Measurements from ENCODE around the gene ADRA2C. TPM values are rescaled to one million over a fixed set of nuclear protein-coding genes. Genes with fewer than 3 reads are reported as not detected.
"Not testable (repeated sequence)": the region's sequence is repeated elsewhere in the genome, so short reads cannot be mapped to it uniquely, and the experiment has no call there.

Gene ADRA2C
- polyA plus RNA-seq, 1 experiment: not detected

GRCh38 chr4:3812211-3812934 is 46.2 kb downstream of the ADRA2C start:
- Histone ChIP-seq H3K9me3 (ENCODE audit: control insufficient read depth, insufficient read depth, low read length) (no peaks in the 10 kb centered on the region), H3K4me3 (ENCODE audit: low read depth, low read length) (no peak overlapping the region), H3K27ac (ENCODE audit: low read depth, low read length) (no peak overlapping the region), H3K27me3 (ENCODE audit: control insufficient read depth, insufficient read depth, low read length) (peaks cover 3% of the 10 kb centered on the region)
- no peak for DNase-seq (ENCODE audit: low read depth, low spot score)
- no peak for TF ChIP-seq CTCF (IDR thresholded peaks at IDR 0.05; ENCODE audit: low read depth, low read length)
- POLR2A ChIA-PET: no interaction called here
- CTCF ChIA-PET: no interaction called here

GRCh38 chr4:3813151-3814052 is 47.2 kb downstream of the ADRA2C start:
- H3K27ac ChIP-seq (ENCODE audit: low read depth, low read length): no peak overlapping the region
- DNase-seq (ENCODE audit: low read depth, low spot score): no peak
- no peak for TF ChIP-seq CTCF (IDR thresholded peaks at IDR 0.05; ENCODE audit: low read depth, low read length)
- ChIA-PET POLR2A (no interaction called here), CTCF (no interaction called here)
- no peaks in the 10 kb centered on the region for H3K27me3 ChIP-seq (ENCODE audit: control insufficient read depth, insufficient read depth, low read length)
- H3K4me3 ChIP-seq (ENCODE audit: low read depth, low read length): no peak overlapping the region
- no peaks in the 10 kb centered on the region for H3K9me3 ChIP-seq (ENCODE audit: control insufficient read depth, insufficient read depth, low read length)

GRCh38 chr4:3814053-3814570 is 47.9 kb downstream of the ADRA2C start:
- no peak for TF ChIP-seq CTCF (IDR thresholded peaks at IDR 0.05; ENCODE audit: low read depth, low read length)
- ChIA-PET POLR2A (no interaction called here), CTCF (no interaction called here)
- no peaks in the 10 kb centered on the region for H3K9me3 ChIP-seq (ENCODE audit: control insufficient read depth, insufficient read depth, low read length)
- no peak for DNase-seq (ENCODE audit: low read depth, low spot score)
- H3K27me3 ChIP-seq (ENCODE audit: control insufficient read depth, insufficient read depth, low read length): no peaks in the 10 kb centered on the region
- no peak overlapping the region for H3K4me3 ChIP-seq (ENCODE audit: low read depth, low read length)
- H3K27ac ChIP-seq (ENCODE audit: low read depth, low read length): no peak overlapping the region

DNA sequence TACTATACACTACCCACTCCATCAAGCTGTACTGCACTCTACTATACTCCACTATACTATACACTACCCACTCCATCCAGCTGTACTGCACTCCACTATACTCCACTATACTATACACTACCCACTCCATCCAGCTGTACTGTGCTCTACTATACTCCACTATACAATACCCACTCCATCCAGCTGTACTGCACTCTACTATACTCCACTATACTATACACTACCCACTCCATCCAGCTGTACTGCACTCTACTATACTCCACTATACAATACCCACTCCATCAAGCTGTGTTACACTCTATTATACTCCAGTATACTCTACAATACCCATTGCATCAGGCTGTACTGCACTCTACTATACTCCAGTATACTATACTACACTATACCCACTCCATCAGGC is 48.7 kb downstream of the ADRA2C start:
- DNase-seq (ENCODE audit: low read depth, low spot score); POLR2A ChIA-PET; H3K27me3 ChIP-seq (ENCODE audit: control insufficient read depth, insufficient read depth, low read length); H3K9me3 ChIP-seq (ENCODE audit: control insufficient read depth, insufficient read depth, low read length); H3K4me3 ChIP-seq (ENCODE audit: low read depth, low read length); CTCF ChIA-PET; H3K27ac ChIP-seq (ENCODE audit: low read depth, low read length): not testable (repeated sequence)

DNA sequence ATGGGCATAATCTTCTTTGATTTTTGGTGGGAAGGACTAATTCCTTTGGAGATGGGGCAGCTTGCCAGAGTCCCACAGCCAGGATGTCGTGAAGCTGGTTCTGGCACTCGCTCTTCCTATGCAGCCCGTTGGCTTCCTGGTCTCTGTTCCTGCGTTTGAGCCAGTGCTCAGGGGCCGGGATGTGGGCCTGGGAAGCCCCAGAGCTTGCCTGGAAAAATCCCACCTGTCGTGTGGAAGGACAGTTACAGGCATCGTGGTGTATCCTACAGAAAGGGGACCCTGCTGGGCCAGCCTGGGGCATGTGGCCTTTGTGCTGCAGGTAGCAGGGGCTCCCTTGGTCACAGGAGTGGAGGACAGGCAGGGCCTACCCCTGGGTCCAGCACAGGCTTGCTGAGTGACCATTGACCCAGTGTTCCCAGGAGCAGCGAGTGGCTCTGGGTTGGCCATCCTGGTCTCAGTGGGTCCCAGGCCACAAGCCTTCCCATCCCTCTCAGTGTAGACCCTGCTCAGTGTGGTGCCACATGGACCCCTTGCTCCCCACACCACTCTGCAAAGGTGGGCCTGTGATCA is 50.2 kb downstream of the ADRA2C start:
- ChIA-PET POLR2A (no interaction called here), CTCF (no interaction called here)
- TF ChIP-seq CTCF (IDR thresholded peaks at IDR 0.05; ENCODE audit: low read depth, low read length): no peak
- no peaks in the 10 kb centered on the region for H3K9me3 ChIP-seq (ENCODE audit: control insufficient read depth, insufficient read depth, low read length)
- no peaks in the 10 kb centered on the region for H3K27me3 ChIP-seq (ENCODE audit: control insufficient read depth, insufficient read depth, low read length)
- no peak for DNase-seq (ENCODE audit: low read depth, low spot score)
- no peak overlapping the region for H3K27ac ChIP-seq (ENCODE audit: low read depth, low read length)
- no peak overlapping the region for H3K4me3 ChIP-seq (ENCODE audit: low read depth, low read length)

All from AG04450 (cell line).